GM19438 (cell line): Measurements from ENCODE around the gene ASB1.
A peak's percentile ranks its signal among the peaks of the same experiment; 100 is the strongest.

Experiments used
- ATAC-seq: cut with Tn5 transposase; IDR thresholded peaks from one replicate; pipeline ENCODE4 v1.9.1; 2021; ENCODE audit warnings: low read depth; ENCODE audit not compliant: unreplicated experiment

ASB1 gene, protein sequence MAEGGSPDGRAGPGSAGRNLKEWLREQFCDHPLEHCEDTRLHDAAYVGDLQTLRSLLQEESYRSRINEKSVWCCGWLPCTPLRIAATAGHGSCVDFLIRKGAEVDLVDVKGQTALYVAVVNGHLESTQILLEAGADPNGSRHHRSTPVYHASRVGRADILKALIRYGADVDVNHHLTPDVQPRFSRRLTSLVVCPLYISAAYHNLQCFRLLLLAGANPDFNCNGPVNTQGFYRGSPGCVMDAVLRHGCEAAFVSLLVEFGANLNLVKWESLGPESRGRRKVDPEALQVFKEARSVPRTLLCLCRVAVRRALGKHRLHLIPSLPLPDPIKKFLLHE

DNA sequence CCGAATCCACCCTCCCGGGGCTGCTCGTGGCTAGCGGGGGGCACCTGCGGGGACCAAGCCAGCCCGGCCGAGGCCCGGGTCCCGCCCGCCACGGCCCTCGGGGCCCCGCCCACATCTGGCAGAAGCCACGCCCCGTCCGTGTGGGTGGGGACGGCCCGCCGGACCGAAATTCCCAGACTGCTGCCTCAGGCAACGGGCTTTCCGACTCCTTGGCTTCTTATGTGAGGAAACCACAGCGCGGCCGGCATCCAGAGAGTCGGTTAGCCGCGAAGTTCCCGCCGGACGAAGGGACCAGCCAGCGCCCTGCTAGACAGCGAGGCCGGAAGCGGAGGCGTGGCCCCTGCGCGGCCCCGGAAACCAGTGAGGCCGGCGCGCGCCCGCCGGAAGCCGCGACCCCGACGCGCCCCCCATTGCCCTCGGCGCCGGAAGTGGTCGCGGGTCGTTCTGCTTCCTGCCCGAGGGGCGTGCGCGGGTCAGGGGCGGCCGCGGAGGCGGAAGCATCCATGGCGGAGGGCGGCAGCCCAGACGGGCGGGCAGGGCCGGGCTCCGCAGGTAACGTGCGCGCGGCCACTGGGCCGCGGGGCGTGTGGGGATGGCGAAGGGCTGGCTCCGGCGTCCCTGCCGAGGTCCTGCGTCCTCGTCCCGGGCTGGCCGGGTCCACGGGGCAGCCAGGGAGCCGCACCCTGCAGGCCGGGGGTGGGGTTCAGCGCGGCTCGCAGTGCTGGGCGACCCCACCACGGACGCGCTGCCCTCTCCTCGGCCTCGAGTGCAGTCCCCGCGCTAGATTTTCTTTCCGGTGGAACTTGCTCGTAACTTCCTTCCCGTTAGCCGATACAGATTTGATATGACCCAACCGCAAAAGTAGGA, at the start of gene ASB1:
ASB1 (plus strand) TSS at position 360 of the 867 bp plus-strand sequence; CDS start at position 504, 144 bp downstream.
- ATAC-seq = peak; percentile 80

DNA sequence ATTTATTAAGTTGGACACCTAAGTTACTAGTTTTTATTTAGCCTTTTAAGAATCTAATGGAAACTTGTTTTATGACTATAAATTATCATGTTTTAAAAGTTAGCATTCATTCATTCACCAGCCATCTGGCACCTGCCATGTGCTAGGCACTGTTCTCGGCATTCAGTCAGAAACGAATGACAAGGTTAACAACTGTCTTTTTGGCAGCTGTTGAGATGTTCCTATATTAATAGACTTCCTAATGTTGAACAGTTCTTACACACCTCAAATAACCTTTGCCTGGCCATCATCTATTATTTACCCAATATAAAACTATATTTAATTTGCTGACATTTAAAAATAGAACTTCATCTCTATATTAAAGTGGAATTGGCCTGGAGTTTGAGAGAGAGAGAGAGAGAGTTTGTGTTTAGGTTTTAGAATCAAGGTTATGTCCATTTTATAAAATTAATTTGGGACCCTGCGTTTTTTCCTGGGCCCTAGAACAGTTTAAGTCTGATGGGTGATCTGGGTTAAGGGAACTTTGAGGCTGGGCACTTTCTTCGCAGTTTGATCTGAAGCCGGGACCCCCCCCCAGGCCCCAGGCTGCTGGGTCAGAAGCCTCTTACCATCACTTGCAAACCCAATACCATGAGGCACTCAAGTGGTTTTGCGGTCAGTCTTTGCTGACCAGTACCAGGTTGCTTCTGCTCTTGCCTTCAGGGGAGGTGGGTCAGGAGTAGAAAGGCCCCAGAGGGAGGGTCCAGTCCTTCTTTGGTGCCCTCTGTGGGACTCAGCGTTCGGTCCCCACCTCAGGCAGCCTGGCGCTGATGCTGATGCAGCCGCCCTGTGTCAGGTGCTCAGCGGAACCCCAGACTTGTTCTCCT, 48.3 kb upstream of the ASB1 start:
- no peak for ATAC-seq

DNA sequence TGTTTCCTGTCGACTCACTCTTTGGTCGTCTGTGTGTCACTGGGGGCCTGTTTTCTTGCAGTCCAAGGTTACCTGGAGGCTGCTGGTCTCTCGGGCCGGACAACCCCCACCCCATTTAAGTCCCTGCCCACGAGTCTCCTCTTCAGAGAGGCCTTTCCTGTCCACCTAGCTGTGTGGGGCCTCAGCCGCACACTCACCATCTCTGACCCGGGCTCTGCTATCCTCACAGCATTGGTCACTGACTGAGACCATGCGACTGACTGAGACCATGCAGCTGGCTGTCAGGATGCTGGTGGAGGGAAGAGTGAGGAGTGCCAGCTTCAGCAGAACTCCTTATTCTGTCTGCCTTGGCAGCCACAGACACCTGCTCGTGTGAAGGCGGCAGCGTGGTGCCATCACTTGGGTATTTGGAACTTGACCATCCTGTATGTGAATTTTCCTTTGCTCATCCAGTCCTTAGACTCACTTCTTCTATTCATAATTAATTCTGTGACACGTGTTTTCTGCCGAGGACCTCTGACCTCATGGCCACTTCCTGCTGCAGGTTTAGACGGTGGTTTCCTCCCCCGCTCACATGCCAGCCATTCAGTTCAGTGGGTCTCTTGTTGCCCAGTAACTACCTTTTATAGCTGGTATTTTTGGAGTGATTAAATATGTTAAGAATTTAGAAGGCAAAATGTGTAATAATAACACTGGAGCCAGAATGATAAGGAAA, 47.5 kb upstream of the ASB1 start:
- no peak for ATAC-seq

DNA sequence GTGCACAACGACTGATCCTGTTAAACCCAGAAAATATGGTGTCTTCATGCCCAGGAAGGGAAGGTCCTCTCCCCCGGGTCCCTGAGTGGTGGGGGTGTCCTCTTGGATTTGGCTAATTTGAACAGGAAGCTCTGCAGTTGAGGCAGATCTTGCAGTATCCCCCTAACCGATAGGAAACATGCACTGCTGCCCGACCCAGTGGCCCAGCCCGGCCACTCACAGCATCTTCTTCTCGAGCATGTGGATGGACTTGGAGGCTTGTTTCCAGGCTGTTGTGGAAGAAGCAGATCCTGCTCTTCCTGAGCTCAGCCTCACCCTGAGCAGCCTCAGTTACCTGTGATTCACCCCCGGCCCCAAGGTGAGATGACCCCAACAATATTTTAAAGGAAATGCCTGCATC, 46.4 kb upstream of the ASB1 start:
- ATAC-seq = no peak

DNA sequence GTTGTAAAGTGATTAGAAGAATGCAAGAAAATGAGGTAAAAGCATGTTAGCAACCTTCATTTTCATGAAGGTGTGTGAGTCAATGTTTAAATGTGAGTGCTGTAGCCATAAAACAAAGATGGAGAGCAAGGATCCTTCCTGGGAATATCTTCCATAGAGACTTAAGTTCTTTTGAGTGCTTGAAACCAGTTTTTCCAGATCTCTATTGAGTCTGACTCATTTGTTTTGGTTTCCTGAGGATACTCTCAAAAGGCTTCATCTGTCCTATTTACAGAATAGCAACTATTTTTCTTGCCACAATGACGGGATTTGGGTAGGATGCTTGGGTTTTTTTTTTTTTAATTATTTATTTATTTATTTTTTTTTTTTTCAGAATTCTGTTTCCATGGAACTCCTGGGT, 45.9 kb upstream of the ASB1 start:
- ATAC-seq = no peak

GRCh38 chr2:238381341-238382115, 45.2 kb upstream of the ASB1 start:
- ATAC-seq = no peak

DNA sequence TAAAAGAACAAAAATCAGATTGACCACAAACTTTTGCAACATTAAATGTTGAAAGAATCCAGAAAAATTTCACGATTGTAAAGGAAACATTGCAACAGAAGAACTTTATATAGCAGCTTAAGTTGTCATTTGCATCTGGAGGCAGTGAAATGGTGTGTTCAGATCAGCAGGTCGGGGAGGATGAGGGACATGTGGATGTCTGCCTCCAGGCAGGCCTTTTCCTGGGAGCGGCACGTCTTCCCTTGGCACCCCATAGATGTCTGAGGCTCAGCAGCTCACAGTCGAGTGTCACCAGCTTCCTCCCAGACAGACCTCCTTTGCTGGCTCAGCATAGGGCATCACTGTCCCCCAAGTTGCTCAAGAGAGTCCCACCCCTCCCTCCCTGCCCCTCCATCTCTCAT, 44.3 kb upstream of the ASB1 start:
- ATAC-seq = no peak

DNA sequence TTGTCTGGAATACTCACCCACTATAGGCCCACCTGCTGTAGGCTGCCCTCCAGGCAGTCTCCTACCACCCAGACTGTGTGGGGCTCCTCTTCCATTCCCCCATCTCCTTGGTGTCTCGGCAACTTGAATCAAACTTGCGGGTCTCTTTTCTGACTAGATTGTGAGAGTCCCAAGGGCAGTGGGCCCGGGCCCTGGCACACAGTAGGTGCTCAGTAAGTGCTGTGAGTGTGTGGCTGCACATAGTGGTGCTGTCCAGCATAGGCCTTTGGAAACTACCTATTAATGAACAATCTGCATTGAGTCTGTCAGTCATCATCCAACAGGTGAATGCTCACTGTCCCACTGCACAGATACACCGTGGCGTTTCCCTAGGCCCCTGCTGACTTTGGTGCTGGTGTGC, 43.6 kb upstream of the ASB1 start:
- ATAC-seq = no peak

GRCh38 chr2:238383743-238384380, 42.9 kb upstream of the ASB1 start:
- no peak for ATAC-seq

DNA sequence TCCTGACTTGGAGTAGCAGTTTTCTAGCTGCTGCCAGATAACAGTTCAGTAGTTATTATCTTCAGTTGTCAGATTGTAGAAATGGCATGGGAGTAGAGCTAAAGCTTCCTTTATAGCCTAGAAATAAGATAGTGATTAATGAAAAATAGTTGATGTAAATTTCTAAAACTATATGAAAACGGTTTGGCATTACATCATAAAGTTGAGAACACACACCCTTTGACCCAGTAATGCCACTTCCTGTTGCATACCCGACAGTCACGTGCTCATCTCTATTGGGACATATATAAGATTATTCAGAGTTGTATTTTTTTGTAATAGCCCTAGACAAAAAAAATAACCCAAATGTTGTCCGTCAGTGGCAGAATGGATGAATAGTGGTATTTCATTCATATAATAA, 39.4 kb upstream of the ASB1 start:
- no peak for ATAC-seq

DNA sequence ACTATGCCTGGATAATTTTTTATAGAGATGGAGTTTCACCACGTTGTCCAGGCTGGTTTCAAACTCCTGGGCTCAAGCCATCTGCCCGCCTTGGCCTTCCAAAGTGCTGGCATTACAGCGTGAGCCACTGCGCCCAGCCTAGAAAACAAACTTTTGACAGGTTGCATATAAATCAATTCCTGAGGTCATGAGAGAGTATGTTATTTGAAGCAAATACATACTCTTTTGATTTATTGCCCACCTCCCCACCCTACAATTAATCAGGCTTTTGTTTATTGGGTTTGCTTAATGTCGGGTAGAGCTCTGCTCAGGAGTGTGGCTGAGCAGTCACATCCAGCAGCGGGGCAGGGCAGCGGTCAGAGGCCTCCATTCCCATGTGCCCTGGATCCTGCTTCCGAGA, 37.9 kb upstream of the ASB1 start:
- ATAC-seq = no peak

GRCh38 chr2:238389988-238390589, 36.6 kb upstream of the ASB1 start:
- no peak for ATAC-seq

DNA sequence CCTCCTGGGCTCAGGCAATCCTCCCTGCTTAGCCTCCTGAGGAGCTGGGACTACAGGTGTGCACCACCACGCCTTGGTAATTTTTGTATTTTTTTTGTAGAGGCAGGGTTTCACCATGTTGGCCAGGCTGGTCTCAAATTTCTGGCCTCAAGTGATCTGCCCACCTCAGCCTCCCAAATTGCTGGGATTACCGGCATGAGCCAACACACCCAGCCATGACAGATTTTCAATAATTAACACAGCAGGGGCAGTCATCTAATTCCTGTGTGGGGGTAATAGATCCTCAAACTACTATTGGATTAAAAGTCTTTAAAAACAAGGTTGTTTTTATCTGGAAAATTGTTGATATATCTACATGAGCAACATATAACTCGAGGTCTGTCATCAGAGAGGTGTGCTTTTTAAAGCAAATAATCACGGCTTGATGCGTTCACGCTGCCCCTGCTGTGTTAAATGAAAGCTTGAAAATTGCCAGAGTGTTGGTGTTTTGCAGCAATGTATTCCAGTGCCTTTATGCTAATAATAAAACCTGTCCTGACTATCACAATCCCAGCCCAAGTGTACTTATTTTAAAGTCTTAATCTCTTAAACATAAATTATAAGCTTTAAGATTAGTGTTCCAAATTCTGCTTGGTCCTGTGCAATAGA, 35.6 kb upstream of the ASB1 start:
- ATAC-seq = no peak

DNA sequence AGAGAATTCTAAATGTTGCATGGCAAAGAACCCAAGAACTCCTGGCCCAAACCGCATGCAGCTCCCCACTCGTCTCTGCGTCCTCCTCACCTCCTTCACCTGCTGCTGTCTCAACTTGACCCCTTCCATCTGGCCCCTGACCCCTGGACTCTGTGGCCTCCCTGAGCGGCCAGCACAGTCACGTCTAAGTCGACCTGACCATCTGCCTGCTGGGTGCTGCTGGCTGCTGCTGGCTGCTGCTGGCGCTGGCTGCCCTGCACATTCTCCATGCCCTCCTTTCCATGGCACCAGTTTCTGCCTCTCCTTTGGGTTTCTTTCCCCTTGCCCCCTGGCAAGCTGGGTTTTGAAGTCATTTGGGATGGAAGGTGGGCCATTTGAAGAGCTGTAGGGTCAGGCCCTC, 30.1 kb upstream of the ASB1 start:
- no peak for ATAC-seq

DNA sequence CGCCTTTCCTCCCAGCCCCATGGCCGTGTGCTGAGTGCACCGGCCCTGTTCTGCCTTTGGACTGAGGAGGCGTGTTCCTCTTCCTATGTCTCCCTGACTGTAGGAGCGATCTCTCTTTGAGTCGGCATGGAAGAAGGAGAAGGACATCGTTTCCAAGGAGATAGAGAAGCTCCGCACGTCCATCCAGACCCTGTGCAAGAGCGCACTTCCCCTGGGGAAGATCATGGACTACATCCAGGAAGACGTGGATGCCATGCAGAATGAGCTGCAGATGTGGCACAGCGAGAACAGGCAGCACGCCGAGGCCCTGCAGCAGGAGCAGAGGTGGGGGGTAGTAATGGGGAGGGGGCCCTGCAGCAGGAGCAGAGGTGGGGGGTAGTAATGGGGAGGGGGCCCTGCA, 29.4 kb upstream of the ASB1 start:
- no peak for ATAC-seq

- ATAC-seq = no peak
These were observed 28.1 kb upstream of the ASB1 start for GRCh38 chr2:238398577-238398976.

DNA sequence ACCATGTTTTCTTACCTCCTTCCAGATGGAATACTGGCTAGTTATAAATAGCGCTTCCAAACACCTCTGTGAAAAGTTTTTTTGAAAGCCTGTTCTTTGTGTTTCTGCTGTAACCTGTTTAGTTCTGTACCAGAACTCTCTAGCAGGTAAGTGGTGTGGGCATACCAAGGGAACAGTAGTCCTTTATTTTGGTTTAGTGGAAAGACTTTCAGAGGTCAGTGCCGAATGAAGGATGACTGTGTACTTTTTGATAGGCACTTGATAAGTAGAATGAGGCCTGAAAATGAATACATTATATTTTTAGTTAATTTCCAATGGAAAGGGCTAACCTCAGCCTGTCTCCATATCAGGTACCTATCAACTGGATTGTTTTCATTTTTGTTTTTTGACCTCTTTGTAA, 27.6 kb upstream of the ASB1 start:
- ATAC-seq = no peak

DNA sequence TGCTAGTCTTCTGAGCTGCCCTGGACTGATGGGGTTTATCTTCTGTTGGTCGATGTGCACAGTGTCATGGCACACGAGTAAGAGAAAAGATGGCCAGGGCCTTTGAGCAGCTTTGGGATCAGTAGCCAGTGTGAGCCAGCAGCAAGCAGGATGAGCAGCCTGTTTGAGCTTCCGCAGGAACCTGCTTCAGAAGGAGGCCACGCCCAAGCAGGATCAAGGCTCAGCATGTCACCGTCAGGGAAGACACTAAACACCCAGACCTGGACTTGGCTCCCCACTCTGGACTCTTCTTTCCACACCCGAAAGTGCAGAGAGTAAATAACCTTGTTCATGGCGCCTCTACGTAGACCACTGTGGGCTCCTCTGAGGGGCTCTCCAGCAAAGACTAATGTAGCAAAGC, 25.2 kb upstream of the ASB1 start:
- no peak for ATAC-seq
